Ecto neural progenitor cell (in vitro differentiated cells): ENCODE measurements around the gene ARHGAP42.

Experiments used
- DNase-seq: peaks from one replicate; pipeline ENCODE4 v3.0.0-alpha.2; 2018; ENCODE audit warnings: low spot score

ARHGAP42 gene

DNA sequence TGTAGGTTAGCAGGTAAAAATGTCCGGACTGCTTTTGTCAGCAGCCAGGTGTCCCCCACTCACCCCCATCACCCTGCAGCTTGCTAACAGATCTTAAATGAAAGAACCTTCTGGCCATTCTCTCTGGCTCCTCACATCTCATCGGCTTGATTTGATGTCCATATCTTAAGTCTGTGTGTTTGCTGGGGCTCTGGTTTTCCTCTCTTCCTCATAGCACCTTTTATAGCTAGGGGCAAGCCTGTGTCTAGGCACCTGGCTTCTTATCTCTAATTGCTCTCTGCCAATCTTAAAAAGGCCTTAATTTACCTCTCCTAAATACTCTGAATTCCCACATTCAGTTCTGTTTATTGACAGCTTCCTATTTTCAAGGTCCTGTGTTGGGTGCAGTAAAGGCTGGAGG, 72.0 kb downstream of the ARHGAP42 start:
- no peak for DNase-seq

DNA sequence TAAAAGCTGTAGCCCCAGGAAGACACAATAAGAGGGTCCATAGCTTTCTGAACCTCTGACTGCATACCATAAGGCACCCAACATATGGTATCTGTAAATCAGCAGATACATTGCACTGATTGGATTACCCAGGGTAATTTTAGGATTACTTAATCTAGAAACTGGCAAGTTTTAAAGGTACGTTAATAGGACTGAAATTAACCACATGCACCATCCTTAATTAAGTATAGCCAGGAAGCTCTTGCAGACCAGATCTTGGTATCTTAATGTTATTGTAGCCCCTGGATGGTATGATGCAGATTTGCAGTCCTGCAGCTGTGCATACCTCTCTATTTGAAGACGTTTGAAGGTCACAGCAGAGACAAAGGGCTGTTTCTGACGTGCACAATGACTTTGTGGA, 72.8 kb downstream of the ARHGAP42 start:
- no peak for DNase-seq

DNA sequence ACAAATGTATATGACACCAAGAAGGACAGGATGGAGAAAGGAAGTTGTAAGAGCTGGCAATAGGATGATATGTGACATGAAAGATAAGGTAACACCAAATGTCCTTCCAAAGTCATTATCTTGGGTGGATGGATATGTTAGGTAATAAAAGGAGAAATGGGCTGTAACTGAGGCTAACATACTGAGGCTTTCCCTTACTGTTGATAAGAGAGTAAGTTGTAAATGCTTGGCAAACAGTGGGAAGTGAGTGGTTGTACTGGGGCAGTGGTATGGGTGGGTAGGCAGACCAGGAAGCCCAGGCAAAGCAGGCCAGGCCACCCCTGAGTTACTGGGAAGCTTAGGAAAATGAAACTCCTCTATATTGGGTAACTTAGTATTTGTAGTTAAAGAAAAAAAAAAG, 73.7 kb downstream of the ARHGAP42 start:
- no peak for DNase-seq

DNA sequence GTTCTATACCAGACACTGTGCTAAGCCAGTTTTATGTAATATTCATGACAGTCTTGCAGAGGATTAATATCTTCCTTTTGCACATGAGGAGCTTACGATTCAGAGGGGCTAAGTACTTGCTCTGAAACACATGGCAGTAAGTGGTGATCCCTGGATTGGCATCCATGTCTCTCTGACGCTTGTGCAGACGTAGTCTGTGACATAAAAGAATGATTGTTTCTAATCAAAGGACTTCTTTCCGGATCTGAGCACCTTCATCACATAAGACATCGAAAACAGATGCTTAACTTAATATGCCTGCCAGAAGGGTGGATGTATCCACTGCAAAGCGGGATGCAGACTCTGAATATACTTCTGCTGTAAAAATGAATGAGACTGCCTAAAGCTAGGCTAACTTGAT, 74.8 kb downstream of the ARHGAP42 start:
- DNase-seq, result no peak

DNA sequence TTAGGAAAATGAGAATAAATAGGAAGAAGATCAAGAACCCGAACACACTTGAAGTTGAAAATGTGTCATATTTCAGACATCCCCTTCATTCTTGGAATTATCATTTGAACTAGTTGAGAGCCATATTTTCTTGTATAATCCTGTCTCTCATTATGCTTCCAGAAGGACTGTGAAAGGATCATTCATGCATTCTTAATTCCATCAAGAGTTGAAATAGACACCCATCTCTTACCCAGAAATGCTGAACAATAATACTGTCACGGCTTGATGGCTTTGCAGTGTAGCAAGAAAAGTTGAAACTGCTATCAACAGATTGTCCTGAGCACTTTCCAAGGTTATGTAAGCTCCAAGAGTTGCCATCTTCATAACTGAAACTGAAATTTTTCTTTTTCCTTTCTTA, 79.7 kb downstream of the ARHGAP42 start:
- DNase-seq, result no peak

DNA sequence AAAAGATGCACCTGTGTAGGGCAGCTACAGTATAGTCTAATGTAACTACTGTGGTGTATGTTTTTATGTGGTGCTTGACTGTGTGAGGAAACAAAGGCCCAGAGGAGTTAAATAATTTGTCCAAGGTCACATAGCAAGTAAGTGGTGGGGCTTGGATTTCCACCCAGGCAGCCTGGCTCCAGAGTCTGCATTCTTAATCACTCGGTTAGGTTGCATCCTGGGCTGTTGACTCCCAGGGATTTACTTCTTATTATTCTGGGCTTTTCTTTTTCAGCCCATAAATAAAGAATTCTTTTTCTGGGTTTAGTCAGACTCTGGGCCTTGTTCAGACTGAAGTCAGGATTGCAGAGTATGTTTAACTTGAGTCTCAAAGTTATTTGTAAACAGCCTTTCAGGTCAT, 82.1 kb downstream of the ARHGAP42 start:
- DNase-seq, result no peak

DNA sequence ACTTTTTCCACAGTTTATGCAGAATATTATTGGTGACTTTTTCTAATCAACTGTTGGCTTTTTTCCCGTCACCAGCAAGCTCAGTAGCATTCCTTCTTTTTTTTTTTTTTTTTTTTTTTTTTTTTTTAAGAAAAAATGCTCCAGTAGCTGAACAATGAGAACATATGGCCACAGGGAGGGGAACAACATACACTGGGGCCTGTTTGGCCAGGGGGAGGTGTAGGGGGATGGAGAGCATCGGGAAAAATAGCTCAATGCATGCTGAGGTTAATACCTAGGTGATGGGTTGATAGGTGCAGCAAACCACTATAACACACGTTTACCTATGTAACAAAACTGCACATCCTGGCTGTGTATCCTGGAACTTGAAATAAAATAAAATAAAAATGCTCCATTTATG, 82.5 kb downstream of the ARHGAP42 start:
- no peak for DNase-seq

DNA sequence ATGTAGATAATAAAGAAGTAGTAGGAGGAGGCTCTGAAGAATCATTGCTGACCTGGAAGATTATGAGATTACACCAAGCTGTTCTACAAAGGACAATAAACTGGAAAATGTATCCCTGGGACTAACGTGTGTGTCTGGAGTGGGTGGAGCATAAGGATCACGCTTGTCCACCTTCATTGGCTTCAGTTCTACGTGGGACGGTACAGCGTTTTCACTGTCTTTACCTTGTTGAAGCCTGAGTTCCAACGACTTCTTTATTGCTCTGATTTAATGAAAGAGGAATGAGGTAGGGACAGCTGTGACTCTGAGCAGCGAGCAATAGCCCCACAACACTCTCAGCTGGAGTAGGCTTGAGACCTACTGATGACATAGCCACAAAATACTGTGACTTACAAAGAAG, 87.0 kb downstream of the ARHGAP42 start:
- no peak for DNase-seq

DNA sequence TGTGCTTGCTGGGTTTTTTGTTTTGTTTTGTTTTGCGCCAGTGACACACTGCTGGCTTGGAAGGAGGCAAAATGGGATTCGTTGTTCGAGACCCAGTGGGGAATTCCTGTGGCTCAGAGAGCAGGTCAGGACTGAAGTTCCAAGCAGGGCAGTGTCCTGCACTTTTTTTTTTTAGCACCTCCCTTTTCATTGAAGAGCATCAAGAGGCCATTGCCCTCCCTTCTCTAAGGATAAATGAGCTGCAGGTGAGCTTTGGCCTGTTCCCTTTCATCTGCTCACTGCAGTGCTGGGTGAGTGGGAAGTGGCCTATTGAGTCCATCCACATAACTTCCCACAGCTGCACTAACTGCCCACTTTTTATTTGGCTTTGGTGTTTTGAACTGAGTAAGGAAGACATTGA, 87.8 kb downstream of the ARHGAP42 start:
- DNase-seq, result no peak

DNA sequence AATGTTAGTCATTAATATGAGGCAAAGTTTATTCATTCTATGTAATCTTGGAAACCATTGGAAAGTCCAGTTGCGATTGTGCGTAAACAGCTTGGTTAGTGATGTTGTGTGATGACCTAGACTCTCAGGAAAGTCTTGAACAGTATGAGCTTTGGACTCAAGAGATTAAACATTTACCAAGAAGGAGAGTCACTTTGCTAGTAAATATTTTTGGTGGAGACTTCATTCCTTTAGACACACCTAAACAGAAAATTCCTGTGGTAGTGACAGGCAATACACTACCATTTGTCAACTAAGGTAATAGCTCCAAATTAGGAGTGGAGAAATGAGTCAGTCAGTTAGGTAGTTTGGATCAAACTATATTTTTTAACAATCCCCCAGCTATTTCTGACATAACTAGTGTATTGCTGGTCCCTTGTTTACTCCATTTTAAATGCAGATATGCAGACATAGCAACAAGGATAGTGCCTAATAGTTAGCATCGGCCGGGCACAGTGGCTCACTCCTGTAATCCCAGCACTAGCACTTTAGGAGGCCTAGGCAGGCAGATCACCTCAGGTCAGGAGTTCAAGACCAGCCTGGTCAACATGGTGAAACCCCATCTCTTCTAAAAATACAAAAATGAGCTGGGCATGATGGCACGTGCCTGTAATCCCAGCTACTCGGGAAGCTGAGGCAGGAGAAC, 89.3 kb downstream of the ARHGAP42 start:
- no peak for DNase-seq

DNA sequence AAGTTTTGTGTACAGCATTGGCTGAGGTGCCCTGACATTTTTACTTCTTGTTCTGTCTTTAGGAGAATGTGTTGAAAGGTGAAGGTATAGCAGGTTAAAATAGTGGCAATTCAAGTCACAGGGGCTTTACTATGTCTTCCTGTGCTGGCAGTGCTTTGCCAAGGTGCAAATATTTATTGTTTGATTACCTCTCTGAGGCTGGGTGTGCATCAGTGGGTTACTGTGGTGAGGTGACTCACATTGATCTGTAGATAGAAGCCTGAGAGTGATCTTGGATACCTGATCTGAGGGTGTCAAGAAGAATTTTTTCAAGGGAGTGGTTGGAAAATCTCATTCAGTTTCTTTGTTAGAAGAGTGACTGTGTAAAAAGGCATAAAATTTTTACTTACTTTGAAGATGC, 90.0 kb downstream of the ARHGAP42 start:
- no peak for DNase-seq

DNA sequence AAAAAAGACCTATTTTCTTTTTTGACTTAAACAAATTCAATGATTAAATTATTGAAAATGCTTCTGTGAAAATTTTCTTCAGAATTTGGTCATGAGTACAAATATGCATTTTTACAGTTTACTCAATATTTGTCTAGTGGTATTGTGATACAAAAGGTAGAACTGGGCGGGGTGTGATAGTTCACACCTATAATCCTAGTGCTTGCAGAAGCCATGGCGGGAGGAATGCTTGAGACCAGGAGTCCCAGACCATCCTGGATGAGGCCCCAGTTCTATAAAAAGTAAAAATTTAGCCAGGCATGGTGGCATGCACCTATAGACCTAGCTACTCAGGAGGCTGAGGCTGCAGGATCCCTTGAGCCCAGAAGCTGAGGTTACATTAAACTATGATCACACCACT, 90.6 kb downstream of the ARHGAP42 start:
- DNase-seq, result no peak

DNA sequence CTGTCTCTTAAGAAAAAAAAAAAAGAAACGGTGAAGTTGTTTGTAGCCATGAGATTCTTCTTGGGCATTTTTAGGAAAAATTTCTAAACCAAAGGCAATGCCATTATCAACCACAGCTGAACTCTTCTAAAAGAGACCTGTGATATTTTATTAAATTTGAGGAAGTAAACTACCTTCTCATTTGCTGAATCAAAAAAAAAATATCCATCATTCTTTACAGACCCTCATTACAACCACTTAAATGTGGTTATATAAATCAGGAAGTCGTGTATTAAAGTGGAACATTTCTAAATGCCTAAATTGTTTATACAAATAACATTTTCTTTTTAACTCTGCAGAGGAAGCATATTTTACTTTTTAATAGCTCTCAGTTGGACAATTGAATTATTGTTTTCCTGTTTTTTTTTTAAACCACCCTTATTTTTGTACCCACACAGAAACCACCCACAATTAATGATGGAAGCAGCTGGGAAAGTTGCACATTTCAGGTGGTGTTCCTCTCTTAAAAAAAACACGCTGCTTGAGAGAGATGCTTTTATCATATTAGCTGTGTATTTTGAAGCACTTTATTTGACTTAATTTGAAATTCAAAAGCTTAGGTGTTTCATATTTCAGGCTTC, 91.2 kb downstream of the ARHGAP42 start:
- no peak for DNase-seq

DNA sequence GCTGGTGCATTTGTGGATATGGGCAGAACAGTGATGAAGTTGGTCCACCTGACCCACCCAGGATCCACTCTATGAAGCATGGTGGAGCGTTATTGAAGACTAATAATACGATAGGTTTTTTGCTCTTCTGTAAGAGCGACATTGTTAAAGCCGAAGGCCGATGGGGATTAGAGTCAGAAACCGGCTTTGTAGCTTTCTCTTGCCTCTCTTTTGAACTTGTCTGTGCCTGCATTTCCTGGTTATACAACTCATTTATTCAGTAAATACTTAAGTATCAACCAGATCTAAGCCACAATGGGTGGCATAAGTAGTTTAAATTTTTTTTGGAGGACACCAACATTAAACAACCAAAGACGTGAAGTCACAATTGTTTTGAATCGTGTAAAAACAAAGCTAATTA, 93.4 kb downstream of the ARHGAP42 start:
- no peak for DNase-seq

DNA sequence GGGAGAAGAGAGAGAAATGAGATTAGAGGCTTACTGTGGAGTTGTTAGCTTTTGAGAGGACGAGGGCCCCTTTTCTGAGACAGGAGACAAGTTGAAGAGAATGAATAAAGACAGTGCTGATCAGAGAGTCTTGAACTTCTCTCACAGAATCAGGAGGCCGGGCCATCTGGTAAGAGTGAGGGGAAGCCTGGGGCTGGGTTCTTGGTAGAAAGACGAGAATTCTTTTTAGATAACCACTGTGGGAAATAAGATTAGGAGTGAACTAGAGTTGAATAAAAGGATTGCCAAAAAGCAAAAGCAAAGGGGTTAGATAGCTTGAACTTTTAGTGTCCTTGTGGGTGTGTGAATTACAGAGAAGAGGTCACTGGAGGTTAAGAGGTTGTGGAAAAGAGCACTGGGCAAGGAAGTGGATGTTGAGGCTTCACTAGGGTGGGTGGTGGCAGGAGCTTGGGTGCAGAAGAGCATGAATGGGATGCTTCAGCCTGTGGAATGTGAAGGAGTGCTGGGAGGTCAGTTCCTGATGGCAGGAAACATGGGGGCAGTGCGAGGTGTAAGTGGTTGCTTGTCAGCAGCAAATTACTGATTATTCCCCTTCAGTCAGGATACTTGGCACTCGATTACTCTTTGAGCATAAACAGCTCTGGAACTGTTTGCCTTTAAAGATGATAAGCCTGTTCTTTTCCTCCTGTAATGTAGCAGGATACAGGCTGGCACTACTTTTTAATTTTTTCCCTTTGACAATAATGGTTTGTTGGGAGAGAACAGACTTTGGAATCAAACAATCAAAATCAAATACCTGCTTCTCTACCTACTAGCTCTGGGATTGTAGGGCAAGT, 98.3 kb downstream of the ARHGAP42 start:
- DNase-seq, result no peak

DNA sequence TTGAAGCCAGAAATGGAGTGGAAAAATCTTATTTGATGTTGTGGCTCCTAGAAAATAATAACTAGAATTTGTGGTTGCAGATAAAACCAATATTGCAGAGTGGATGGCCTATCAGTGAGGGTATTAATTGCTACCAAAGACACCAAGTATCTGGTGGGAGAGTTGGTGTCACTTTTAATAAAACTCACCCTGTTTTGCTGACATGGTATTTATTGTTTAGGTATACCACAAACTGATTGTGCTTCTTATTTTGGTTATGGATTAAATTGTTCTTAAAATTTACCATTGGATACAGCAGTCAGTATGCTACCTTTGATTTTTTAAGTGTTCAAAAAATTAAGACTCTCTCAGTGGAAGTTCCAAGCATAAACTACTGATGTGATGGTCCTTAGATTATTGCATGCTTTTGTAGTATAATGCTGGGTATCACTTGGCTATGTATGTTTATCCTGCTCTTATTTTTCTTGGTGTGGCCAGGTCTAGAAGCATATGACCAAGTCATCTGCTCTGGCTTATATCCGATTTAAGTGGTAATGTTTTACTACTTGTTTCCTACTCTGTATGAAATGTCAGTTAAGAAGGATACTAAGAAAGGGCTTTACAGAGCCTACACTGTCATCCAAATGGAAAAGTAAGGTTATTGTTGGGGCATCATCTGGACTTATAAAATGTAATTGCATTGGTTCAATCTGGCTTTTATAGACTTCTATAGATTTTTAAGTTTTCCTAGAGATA, 101.6 kb downstream of the ARHGAP42 start:
- DNase-seq, result no peak

DNA sequence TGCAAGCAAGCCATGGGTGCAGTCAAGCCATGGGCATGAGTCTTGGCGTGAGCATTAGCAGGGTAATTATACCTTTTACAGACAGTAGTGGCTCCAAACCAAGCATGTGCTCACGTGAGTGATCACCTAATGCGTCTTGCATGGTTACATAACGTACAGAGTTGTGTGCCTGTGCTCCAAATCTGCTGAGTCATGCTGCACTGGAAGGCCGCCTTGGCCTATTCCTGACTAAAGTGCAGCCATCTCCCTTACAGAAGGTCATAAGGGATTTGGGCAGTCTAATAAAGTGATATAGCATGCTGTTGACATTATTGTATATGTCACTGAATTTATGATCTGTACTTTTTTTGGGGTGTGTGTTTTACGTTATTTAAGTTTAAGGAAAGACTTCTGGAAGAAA, 102.4 kb downstream of the ARHGAP42 start:
- no peak for DNase-seq

DNA sequence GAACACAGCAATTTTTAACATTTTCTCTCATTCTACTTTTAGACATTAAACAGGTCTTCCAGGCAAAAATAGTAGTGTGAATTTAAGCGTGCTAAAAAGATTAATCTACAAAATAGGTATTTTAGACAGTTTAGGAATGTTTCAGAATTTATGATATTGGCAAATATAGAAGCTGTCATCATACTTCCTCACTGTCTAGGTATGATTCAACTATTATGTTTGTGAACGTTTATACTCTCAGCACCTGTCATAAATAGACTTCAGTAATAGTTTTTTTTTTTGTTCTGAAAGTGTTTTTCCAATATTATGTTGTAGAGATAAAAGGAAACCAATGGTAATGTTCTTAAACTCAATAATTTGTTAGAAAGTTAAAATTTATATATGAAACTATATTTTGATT, 103.0 kb downstream of the ARHGAP42 start:
- DNase-seq, result no peak

DNA sequence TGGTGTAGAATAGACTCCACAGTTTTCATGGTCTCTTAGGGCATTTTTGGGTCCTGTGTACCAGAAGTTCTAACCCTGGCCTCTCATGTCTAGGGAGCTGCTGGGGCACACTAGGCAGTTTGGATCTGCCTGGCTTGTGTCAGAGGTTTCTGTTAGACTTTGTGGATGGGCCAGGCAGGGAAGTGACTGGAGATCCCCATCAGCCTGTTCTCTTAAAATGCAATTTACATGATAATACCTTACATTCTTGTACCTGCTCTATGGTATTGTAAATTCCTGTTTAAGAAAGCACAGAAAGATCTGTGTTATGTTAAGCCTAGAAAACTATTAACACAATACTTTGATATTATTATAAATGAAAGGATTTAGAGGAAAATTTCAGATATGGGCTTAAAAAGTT, 104.0 kb downstream of the ARHGAP42 start:
- no peak for DNase-seq

DNA sequence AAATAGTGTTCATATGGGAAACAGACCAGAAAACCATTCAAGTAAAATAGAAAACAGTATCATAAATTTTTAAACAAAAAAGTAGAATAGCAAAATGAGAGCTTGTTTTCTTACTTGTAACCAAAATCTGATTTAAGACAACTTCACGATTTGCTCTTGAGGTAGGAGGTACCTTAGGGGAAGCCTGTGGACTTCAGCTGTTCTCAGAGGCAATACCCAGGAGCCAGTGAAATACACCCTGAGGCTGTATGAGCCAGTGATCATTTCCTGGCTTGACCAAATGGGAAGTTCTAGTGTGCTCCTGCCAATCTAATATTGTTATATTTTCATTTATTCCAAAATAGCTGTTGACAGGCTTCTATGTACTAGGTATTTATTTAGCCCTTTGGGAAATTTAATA, 104.8 kb downstream of the ARHGAP42 start:
- DNase-seq, result no peak

DNA sequence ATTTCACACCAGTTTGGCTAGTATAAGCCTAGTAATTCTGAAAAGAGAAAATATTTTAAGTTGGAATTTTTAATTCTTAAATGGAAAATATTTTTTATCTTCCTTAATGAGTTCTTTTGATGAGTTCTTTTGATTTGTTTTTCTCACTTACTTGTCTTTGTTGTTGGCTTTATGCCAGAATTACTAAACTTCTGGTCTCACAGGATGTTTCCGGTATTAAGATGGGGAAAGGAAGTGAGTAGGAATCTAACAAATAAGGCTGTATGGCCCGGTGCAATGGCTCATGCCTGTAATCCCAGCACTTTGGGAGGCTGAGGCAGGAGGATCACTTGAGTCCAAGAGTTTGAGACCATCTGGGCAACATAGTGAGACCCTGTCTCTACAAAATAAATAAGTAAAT, 106.4 kb downstream of the ARHGAP42 start:
- DNase-seq, result no peak

DNA sequence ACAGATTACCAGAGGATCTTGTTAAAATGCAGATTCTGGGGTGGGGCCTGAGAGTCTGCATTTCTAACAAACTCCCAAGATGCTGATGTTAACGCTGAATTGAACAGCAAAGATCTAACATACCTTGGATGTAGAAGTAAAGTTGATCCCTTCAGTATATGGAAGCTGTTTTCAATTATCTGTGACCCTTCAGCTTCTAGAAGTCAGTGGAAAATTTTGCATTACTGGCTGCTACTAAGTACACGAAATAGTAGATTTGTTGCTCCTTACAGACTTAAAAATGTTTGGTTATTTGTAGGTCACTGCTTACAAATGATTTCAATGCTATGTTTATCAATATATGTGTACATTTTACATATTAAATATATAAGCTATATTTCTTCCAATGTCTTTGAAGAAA, 107.4 kb downstream of the ARHGAP42 start:
- no peak for DNase-seq

DNA sequence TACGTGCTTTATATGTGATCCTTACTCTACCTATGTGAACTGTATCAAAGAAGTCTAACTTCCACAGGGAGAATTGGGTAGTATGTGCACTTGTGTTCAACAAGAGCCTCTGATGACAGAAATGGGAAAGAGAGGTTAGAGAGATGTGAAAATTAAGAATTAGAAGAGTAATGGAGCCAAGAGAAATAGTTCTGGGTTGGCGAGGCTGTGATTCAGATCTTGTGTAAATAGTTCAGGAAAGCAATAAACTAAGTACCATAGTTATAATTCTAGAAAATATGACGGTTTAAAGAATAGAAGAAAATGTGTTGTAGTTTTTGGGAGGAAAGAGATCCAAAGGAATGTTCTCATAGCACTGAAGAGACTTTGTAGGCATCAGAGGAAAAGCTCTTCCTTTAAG, 112.4 kb downstream of the ARHGAP42 start:
- no peak for DNase-seq
